ENCODE measurements around the gene SDF2L1. TPM values are rescaled to one million over a fixed set of nuclear protein-coding genes. Genes with fewer than 3 reads are reported as not detected.
A peak's percentile ranks its signal among the peaks of the same experiment; 100 is the strongest.

Gene SDF2L1
- total and polyA plus RNA-seq, 9 of the 15 experiments (the other 6 are each of a cell fraction or from before 2014, with no cell fraction given), result 15.1 to 989 (median 124) TPM

DNA sequence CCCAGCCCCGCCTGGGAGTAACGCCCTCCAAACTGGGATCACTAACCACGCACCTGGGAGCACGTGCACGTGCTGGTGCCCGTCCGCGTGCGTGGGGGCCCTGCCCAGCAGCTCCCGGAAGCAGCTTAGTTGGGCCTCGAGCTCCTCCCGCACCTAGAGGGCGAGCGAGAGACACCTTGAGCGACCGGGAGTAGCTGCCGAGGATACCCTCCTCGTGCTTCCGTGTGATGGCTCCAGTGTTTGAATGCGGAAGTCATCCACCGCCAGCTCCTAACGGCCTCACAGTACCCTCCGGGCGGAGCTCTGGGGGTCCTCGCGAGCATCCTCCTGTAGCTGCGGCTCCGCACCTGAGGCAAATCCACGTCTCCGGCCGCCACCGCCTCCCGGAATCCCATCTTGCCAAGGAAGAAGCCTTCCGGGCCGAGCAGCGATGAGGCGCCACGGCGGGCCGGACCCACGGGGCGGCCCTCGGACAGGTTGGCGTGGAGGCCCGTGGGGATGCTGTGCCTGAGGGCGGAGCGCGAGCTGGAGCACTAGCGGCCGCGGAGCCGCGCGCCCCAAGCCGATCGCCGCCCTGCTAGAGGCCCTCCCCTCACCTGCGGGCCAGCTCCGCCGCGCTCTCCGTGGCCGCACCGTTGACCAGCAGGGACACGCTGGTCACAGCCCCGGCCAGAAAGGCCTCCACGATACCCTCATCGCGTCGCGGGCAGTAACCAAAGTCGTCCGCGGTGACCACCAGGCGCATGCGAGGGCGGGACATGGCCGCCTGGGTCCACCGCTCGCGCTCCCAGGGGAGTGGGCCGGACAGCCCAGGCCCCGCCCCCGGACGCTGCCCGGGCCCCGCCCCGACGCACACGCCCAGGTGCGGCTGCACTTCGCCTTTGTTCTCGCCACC is 12.6 kb upstream of the SDF2L1 start, which contains the start of gene YDJC (continued):
- TF ChIP-seq HOXB6 (CRISPR knock-in tag; IDR thresholded peaks at IDR 0.05; ENCODE audit: borderline replicate concordance), result no peak
- no peak for TF ChIP-seq HLTF (IDR thresholded peaks at IDR 0.05)
- peak; percentile 100 for TF ChIP-seq HMGXB4 (CRISPR knock-in tag; IDR thresholded peaks at IDR 0.05)
- peak; percentile 94 for TF ChIP-seq ZC3H11A (IDR thresholded peaks at IDR 0.05; ENCODE audit: low read depth, low read length)
- no peak for TF ChIP-seq ZNF444 (CRISPR knock-in tag; IDR thresholded peaks at IDR 0.05)
- TF ChIP-seq CBX1 (IDR thresholded peaks at IDR 0.05; ENCODE audit: low read depth), result no peak
- TF ChIP-seq ZFP1 (CRISPR knock-in tag; IDR thresholded peaks at IDR 0.05), result no peak
- no peak for TF ChIP-seq ZNF780A (CRISPR knock-in tag; IDR thresholded peaks at IDR 0.05)
- peak; percentile 99 for TF ChIP-seq STAT6 (CRISPR knock-in tag; IDR thresholded peaks at IDR 0.05)
- no peak for TF ChIP-seq ZNF165 (CRISPR knock-in tag; IDR thresholded peaks at IDR 0.05; ENCODE audit: borderline replicate concordance)
- no peak for TF ChIP-seq ESRRB (CRISPR knock-in tag; IDR thresholded peaks at IDR 0.05; ENCODE audit: borderline replicate concordance)
- no peak for TF ChIP-seq FOXJ3 (CRISPR knock-in tag; IDR thresholded peaks at IDR 0.05)
- TF ChIP-seq ZNF77 (CRISPR knock-in tag; IDR thresholded peaks at IDR 0.05), result no peak
- no peak for TF ChIP-seq DEAF1 (CRISPR knock-in tag; IDR thresholded peaks at IDR 0.05)
- TF ChIP-seq MYNN (IDR thresholded peaks at IDR 0.05), result no peak
- no peak for TF ChIP-seq MYNN (CRISPR knock-in tag; IDR thresholded peaks at IDR 0.05)
- no peak for TF ChIP-seq PHTF2 (CRISPR knock-in tag; IDR thresholded peaks at IDR 0.05)
- TF ChIP-seq SMARCE1 (IDR thresholded peaks at IDR 0.05), result no peak
- TF ChIP-seq, protein P1, sequence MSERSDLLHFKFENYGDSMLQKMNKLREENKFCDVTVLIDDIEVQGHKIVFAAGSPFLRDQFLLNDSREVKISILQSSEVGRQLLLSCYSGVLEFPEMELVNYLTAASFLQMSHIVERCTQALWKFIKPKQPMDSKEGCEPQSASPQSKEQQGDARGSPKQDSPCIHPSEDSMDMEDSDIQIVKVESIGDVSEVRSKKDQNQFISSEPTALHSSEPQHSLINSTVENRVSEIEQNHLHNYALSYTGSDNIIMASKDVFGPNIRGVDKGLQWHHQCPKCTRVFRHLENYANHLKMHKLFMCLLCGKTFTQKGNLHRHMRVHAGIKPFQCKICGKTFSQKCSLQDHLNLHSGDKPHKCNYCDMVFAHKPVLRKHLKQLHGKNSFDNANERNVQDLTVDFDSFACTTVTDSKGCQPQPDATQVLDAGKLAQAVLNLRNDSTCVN (CRISPR knock-in tag; IDR thresholded peaks at IDR 0.05), result no peak
- no peak for TF ChIP-seq ZBTB9 (CRISPR knock-in tag; IDR thresholded peaks at IDR 0.05)
- no peak for TF ChIP-seq ARID1B (IDR thresholded peaks at IDR 0.05)
